Fibroblast of lung (primary cell): ENCODE data around the gene DMBT1. TPM values are rescaled to one million over a fixed set of nuclear protein-coding genes. Genes with fewer than 3 reads are reported as not detected.
"Not testable (repeated sequence)": the region's sequence is repeated elsewhere in the genome, so short reads cannot be mapped to it uniquely, and the experiment has no call there.

Experiments
- DNase-seq, 2 donors: peaks; one replicate each; pipeline versions ENCODE4 v3.0.0 to v3.0.0-alpha.2; 2010; ENCODE audit warnings: low read depth in 2 of 2
- H2AFZ ChIP-seq: 2 replicates; pipeline ENCODE4 v1.5.1; 2012; ENCODE audit warnings: low read length, control low read depth, inconsistent platforms
- H3K27ac ChIP-seq: 2 replicates; pipeline ENCODE4 v1.5.1; 2011; ENCODE audit warnings: low read length, control low read depth; ENCODE audit not compliant: insufficient read depth
- H3K27me3 ChIP-seq: 2 replicates; pipeline ENCODE4 v1.5.1; 2011; ENCODE audit warnings: mild to moderate bottlenecking, low read length; ENCODE audit not compliant: control insufficient read depth, insufficient read depth
- H3K36me3 ChIP-seq: 2 replicates; pipeline ENCODE4 v1.5.1; 2011; ENCODE audit warnings: low read length; ENCODE audit not compliant: control insufficient read depth, insufficient read depth
- H3K4me1 ChIP-seq: 2 replicates; pipeline ENCODE4 v1.5.1; 2011; ENCODE audit warnings: low read length; ENCODE audit not compliant: control insufficient read depth, insufficient read depth; ENCODE audit errors: extremely low read depth
- H3K4me2 ChIP-seq: 2 replicates; pipeline ENCODE4 v1.5.1; 2011; ENCODE audit warnings: low read length, control low read depth; ENCODE audit not compliant: insufficient read depth; ENCODE audit errors: extremely low read depth
- H3K4me3 ChIP-seq, 4 experiments: fragments of 200-600 bp in 1 of 4; sonication (generic) in 1 of 4; replicated peaks in 1 of 4; 2 replicates each; pipeline ENCODE4 v1.5.1; 2011 to 2016; ENCODE audit warnings: low read length in 4 of 4, low read depth in 3 of 4, mild to moderate bottlenecking in 3 of 4, control low read depth in 2 of 4, inconsistent platforms in 1 of 4, mixed read lengths in 1 of 4; ENCODE audit not compliant: insufficient read depth in 1 of 4; ENCODE audit errors: control extremely low read depth in 1 of 4
- H3K79me2 ChIP-seq: 2 replicates; pipeline ENCODE4 v1.5.1; 2012; ENCODE audit warnings: mild to moderate bottlenecking, low read length, inconsistent platforms; ENCODE audit not compliant: control insufficient read depth, insufficient read depth
- H3K9ac ChIP-seq: 2 replicates; pipeline ENCODE4 v1.5.1; 2011; ENCODE audit warnings: mild to moderate bottlenecking, low read length, control low read depth; ENCODE audit not compliant: insufficient read depth
- H3K9me3 ChIP-seq: 2 replicates; pipeline ENCODE4 v1.5.1; 2012; ENCODE audit warnings: low read depth, low read length; ENCODE audit not compliant: control insufficient read depth, insufficient read depth
- H4K20me1 ChIP-seq: 2 replicates; pipeline ENCODE4 v1.5.1; 2011; ENCODE audit warnings: low read length; ENCODE audit not compliant: control insufficient read depth, insufficient read depth; ENCODE audit errors: extremely low read depth
- EZH2 ChIP-seq: IDR thresholded peaks from 2 replicates; pipeline ENCODE4 v1.5.1; 2012; ENCODE audit warnings: low read length, control low read depth, mild to moderate bottlenecking; ENCODE audit errors: missing control alignments
- polyA plus RNA-seq, 2 donors: library from polyadenylated mRNA; depleted of rRNA in 1 of 2; stranded (reverse) in 1 of 2; unstranded in 1 of 2; fragments of >200 nt; gene quantifications; 2 replicates each; pipeline ENCODE4 v1.2.1, GENCODE V29; 2011 to 2012; ENCODE audit warnings: missing spikeins in 1 of 2
- total RNA-seq: library from RNA; depleted of rRNA; stranded (reverse); fragments of >200 nt; gene quantifications from 2 replicates; pipeline ENCODE4 v1.2.1, GENCODE V29; 2014
- TF ChIP-seq, protein P1 (sequence below), 2 donors: IDR thresholded peaks in 1 of 2; conservative IDR thresholded peaks in 1 of 2; 1 replicate in 1 of 2; 2 replicates in 1 of 2; pipeline ENCODE4 v1.5.1; 2011 to 2012; ENCODE audit warnings: low read length in 2 of 2, control low read depth in 1 of 2, inconsistent platforms in 1 of 2, low read depth in 1 of 2, mild to moderate bottlenecking in 1 of 2

DMBT1 gene
- total and polyA plus RNA-seq, 2 donors (not counting 1 experiment from before 2014, with no cell fraction given): under 0.01 TPM; not detected in 1

DNA sequence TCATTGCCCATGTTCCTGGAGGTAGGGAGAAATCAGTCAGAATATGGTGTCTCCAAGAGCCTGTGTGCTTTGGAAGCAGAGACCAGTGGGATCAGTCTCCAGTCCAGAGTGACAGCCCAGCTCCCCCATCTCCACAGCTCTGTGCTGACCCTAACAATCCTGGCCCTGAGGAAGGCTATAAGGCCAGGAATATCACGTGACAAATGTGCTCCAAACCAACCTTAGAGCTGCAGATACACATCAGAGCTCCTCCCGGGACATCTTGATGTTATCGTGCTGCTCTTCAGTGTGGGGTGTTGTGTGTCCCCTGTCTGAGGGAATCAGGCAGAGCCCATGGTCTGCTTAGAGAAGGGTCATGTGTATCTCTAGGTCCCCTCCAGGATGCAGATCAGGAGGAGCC lies 15.2 kb downstream of the DMBT1 start:
- H3K9me3 ChIP-seq: no peaks in the 10 kb centered on the region
- TF ChIP-seq, protein P1, sequence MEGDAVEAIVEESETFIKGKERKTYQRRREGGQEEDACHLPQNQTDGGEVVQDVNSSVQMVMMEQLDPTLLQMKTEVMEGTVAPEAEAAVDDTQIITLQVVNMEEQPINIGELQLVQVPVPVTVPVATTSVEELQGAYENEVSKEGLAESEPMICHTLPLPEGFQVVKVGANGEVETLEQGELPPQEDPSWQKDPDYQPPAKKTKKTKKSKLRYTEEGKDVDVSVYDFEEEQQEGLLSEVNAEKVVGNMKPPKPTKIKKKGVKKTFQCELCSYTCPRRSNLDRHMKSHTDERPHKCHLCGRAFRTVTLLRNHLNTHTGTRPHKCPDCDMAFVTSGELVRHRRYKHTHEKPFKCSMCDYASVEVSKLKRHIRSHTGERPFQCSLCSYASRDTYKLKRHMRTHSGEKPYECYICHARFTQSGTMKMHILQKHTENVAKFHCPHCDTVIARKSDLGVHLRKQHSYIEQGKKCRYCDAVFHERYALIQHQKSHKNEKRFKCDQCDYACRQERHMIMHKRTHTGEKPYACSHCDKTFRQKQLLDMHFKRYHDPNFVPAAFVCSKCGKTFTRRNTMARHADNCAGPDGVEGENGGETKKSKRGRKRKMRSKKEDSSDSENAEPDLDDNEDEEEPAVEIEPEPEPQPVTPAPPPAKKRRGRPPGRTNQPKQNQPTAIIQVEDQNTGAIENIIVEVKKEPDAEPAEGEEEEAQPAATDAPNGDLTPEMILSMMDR (conservative IDR thresholded peaks at IDR 0.05 in 1 of 2, IDR thresholded peaks at IDR 0.05 in 1 of 2; ENCODE audit: low read depth in 1 of 2, low read length in 2 of 2): no peak
- no peak for TF ChIP-seq EZH2
- no peak for DNase-seq
- no peak overlapping the region for H2AFZ ChIP-seq
- no peaks in the 10 kb centered on the region for H3K36me3 ChIP-seq
- H3K4me2 ChIP-seq: no peak overlapping the region
- H3K4me1 ChIP-seq: no peaks in the 10 kb centered on the region
- H3K4me3 ChIP-seq: no peak overlapping the region
- no peak overlapping the region for H3K27ac ChIP-seq
- no peaks in the 10 kb centered on the region for H3K79me2 ChIP-seq
- no peak overlapping the region for H3K9ac ChIP-seq
- H3K27me3 ChIP-seq: no peaks in the 10 kb centered on the region
- H4K20me1 ChIP-seq: no peaks in the 10 kb centered on the region

DNA sequence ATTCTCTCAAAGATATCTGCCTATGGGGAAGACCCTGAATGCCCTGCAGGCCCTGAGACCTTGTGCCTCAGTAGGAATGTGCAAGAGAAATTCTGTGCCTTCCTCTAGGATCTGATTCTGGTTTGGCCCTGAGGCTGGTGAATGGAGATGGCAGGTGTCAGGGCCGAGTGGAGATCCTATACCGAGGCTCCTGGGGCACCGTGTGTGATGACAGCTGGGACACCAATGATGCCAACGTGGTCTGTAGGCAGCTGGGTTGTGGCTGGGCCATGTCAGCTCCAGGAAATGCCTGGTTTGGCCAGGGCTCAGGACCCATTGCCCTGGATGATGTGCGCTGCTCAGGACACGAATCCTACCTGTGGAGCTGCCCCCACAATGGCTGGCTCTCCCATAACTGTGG lies 15.7 kb downstream of the DMBT1 start:
- no peaks in the 10 kb centered on the region for H3K36me3 ChIP-seq
- no peak overlapping the region for H3K27ac ChIP-seq
- no peak overlapping the region for H3K4me3 ChIP-seq
- H2AFZ ChIP-seq: no peak overlapping the region
- H3K9me3 ChIP-seq: no peaks in the 10 kb centered on the region
- no peaks in the 10 kb centered on the region for H3K27me3 ChIP-seq
- H4K20me1 ChIP-seq: no peaks in the 10 kb centered on the region
- no peaks in the 10 kb centered on the region for H3K4me1 ChIP-seq
- H3K79me2 ChIP-seq: no peaks in the 10 kb centered on the region
- H3K9ac ChIP-seq: no peak overlapping the region
- no peak overlapping the region for H3K4me2 ChIP-seq
- no peak for DNase-seq
- TF ChIP-seq EZH2: no peak
- TF ChIP-seq, protein P1 (conservative IDR thresholded peaks at IDR 0.05 in 1 of 2, IDR thresholded peaks at IDR 0.05 in 1 of 2; ENCODE audit: low read depth in 1 of 2, low read length in 2 of 2): no peak

DNA sequence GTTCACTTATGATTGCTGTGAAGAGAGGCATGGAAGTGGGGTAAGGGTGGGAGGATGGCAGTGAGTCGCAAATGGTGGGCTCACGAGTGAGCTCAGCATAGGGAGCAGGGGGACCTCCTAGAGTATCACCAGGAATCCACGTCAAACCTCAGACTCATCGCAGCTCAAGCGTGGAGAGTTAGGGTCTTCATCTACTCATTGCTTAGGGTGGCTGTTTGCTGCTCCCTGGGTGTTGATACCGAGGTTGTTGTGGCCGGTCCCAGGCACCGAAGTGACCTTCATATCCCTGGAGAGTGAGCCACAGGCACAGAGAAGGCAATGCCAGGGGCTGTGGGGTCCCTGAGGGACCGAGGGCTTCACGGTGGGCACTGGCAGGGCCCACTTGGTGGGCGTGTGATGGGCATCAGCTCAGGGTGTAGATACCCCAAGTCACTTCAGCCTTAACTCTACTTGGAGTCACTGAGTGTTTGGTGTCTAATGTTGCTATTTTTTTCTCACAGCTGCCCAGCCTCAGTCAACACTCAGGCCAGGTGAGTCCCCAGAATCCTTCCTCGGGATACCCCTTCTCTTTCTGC lies 16.8 kb downstream of the DMBT1 start:
- no peak overlapping the region for H3K9ac ChIP-seq
- H3K36me3 ChIP-seq: no peaks in the 10 kb centered on the region
- no peak overlapping the region for H3K4me2 ChIP-seq
- H3K79me2 ChIP-seq: no peaks in the 10 kb centered on the region
- H3K9me3 ChIP-seq: no peaks in the 10 kb centered on the region
- no peak for DNase-seq
- TF ChIP-seq EZH2: no peak
- TF ChIP-seq, protein P1 (conservative IDR thresholded peaks at IDR 0.05 in 1 of 2, IDR thresholded peaks at IDR 0.05 in 1 of 2; ENCODE audit: low read depth in 1 of 2, low read length in 2 of 2): no peak
- no peak overlapping the region for H2AFZ ChIP-seq
- H3K4me1 ChIP-seq: no peaks in the 10 kb centered on the region
- no peaks in the 10 kb centered on the region for H4K20me1 ChIP-seq
- H3K27me3 ChIP-seq: no peaks in the 10 kb centered on the region
- no peak overlapping the region for H3K4me3 ChIP-seq
- H3K27ac ChIP-seq: no peak overlapping the region

DNA sequence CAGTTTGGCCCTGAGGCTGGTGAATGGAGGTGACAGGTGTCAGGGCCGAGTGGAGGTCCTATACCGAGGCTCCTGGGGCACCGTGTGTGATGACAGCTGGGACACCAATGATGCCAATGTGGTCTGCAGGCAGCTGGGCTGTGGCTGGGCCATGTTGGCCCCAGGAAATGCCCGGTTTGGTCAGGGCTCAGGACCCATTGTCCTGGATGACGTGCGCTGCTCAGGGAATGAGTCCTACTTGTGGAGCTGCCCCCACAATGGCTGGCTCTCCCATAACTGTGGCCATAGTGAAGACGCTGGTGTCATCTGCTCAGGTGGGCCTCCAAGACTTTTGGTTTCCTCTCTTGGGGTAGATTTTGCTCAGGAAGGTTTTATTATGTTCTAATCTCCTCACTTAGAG lies 25.5 kb downstream of the DMBT1 start:
- not testable (repeated sequence) for H3K27me3 ChIP-seq, H4K20me1 ChIP-seq, H3K79me2 ChIP-seq, H3K4me2 ChIP-seq, H3K9me3 ChIP-seq, H3K4me1 ChIP-seq, H3K36me3 ChIP-seq, H3K27ac ChIP-seq, DNase-seq, H2AFZ ChIP-seq, H3K9ac ChIP-seq, H3K4me3 ChIP-seq
